Vagina (tissue), 2 donors: Measurements from ENCODE around the gene SLC26A2.

Experiments used
- POLR2A ChIP-seq, 2 donors: fragments of 450-650 bp; IDR thresholded peaks; one replicate each; pipeline ENCODE4 v1.6.1; 2017; ENCODE audit warnings: antibody characterized with exemption in 2 of 2, mild to moderate bottlenecking in 2 of 2, moderate library complexity in 2 of 2
- POLR2AphosphoS5 ChIP-seq, 2 donors: sonication (generic); formaldehyde crosslinking; IDR thresholded peaks; one replicate each; pipeline ENCODE4 v1.9.0; 2017; ENCODE audit warnings: antibody characterized with exemption in 2 of 2, mild to moderate bottlenecking in 2 of 2, low read depth in 1 of 2; ENCODE audit not compliant: insufficient read depth in 1 of 2
- TF ChIP-seq, protein P1 (sequence below), 3 experiments: fragments of 450-650 bp in 2 of 3; fragments of 200-600 bp in 1 of 3; sonication (generic) in 1 of 3; IDR thresholded peaks; one replicate each; pipeline ENCODE4 v1.5.1; 2017 to 2019; ENCODE audit warnings: antibody characterized with exemption in 3 of 3, mild to moderate bottlenecking in 2 of 3, moderate library complexity in 2 of 3

DNA sequence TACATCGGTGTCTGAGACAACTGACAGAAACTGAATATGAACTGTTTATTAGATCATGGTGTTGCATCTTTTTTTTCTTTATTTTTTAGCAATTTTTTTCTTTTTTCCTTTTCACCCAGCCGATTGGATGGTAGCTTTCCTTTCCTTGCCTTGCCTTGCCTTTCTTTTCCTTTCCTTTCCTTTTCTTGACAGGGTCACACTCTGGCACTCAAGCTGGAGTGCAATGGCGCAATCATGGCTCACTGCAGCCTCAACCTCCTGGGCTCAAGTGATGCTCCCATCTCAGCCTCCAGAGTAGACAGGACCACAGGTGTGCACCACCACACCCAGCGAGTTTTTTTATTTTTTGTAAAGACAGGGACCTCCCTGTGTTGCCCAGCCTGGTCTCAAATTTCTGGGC, 18.8 kb upstream of the SLC26A2 start:
- TF ChIP-seq POLR2A (IDR thresholded peaks at IDR 0.05) (no peak), POLR2AphosphoS5 (IDR thresholded peaks at IDR 0.05; ENCODE audit: insufficient read depth in 1 of 2, low read depth in 1 of 2) (no peak)
- TF ChIP-seq, protein P1, sequence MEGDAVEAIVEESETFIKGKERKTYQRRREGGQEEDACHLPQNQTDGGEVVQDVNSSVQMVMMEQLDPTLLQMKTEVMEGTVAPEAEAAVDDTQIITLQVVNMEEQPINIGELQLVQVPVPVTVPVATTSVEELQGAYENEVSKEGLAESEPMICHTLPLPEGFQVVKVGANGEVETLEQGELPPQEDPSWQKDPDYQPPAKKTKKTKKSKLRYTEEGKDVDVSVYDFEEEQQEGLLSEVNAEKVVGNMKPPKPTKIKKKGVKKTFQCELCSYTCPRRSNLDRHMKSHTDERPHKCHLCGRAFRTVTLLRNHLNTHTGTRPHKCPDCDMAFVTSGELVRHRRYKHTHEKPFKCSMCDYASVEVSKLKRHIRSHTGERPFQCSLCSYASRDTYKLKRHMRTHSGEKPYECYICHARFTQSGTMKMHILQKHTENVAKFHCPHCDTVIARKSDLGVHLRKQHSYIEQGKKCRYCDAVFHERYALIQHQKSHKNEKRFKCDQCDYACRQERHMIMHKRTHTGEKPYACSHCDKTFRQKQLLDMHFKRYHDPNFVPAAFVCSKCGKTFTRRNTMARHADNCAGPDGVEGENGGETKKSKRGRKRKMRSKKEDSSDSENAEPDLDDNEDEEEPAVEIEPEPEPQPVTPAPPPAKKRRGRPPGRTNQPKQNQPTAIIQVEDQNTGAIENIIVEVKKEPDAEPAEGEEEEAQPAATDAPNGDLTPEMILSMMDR (IDR thresholded peaks at IDR 0.05) = no peak
